ENCODE results near the gene KLHL3.

DNA sequence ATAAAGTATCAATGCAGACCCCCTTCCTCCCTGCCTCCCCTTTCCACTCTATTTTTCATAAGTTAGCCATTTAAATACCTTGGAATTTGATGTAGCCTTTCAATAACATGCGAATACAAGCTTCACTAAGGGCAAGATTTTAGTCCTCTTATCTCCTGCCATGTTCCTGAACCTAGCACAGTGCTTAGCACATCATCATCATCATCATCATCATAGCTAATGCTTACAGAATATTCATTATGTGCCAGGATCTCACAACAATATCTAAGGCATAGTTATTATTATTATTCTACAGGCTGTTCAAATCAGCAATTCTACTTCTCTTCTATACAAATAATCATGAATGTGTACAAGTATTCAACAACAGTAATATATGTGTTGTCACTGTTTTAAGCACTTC, 20.4 kb downstream of the KLHL3 start:
- TF ChIP-seq, protein P1, sequence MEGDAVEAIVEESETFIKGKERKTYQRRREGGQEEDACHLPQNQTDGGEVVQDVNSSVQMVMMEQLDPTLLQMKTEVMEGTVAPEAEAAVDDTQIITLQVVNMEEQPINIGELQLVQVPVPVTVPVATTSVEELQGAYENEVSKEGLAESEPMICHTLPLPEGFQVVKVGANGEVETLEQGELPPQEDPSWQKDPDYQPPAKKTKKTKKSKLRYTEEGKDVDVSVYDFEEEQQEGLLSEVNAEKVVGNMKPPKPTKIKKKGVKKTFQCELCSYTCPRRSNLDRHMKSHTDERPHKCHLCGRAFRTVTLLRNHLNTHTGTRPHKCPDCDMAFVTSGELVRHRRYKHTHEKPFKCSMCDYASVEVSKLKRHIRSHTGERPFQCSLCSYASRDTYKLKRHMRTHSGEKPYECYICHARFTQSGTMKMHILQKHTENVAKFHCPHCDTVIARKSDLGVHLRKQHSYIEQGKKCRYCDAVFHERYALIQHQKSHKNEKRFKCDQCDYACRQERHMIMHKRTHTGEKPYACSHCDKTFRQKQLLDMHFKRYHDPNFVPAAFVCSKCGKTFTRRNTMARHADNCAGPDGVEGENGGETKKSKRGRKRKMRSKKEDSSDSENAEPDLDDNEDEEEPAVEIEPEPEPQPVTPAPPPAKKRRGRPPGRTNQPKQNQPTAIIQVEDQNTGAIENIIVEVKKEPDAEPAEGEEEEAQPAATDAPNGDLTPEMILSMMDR (IDR thresholded peaks at IDR 0.05) = no peak
- no peak for TF ChIP-seq POLR2A (IDR thresholded peaks at IDR 0.05)
